Globus pallidus (tissue), 1 donor: ENCODE data around the gene WDFY2.
A peak's percentile ranks its signal among the peaks of the same experiment; 100 is the strongest.
"Not testable (repeated sequence)": the region's sequence is repeated elsewhere in the genome, so short reads cannot be mapped to it uniquely, and the experiment has no call there.

ENCODE experiments used
- DNase-seq: peaks from one replicate; pipeline ENCODE4 v3.0.0-alpha.2; 2015; ENCODE audit warnings: low spot score

The WDFY2 gene

GRCh38 chr13:51583875-51584730, at the start of gene WDFY2:
Gene WDFY2 (plus strand): TSS chr13:51584462. CDS start chr13:51584688, 226 bp downstream.
- peak; percentile 100 for DNase-seq

GRCh38 chr13:51538591-51539179, 45.6 kb upstream of the WDFY2 start:
- no peak for DNase-seq

GRCh38 chr13:51539887-51540286, 44.4 kb upstream of the WDFY2 start:
- no peak for DNase-seq

- DNase-seq: no peak
These were observed 43.2 kb upstream of the WDFY2 start for GRCh38 chr13:51541037-51541436.

- no peak for DNase-seq
These were observed 42.4 kb upstream of the WDFY2 start for GRCh38 chr13:51541809-51542258.

GRCh38 chr13:51542346-51543242, 41.7 kb upstream of the WDFY2 start:
- DNase-seq: no peak

GRCh38 chr13:51545446-51545845, 38.8 kb upstream of the WDFY2 start:
- not testable (repeated sequence) for DNase-seq

GRCh38 chr13:51547425-51548176, 36.7 kb upstream of the WDFY2 start:
- DNase-seq: no peak

- no peak for DNase-seq
These were observed 35.2 kb upstream of the WDFY2 start for GRCh38 chr13:51549050-51549449.

GRCh38 chr13:51549593-51549992, 34.7 kb upstream of the WDFY2 start:
- DNase-seq: no peak

GRCh38 chr13:51550151-51550550, 34.1 kb upstream of the WDFY2 start:
- DNase-seq: no peak

- no peak for DNase-seq
These were observed 32.8 kb upstream of the WDFY2 start for GRCh38 chr13:51551416-51551815.

GRCh38 chr13:51552027-51552426, 32.2 kb upstream of the WDFY2 start:
- DNase-seq: no peak

- no peak for DNase-seq
These were observed 30.7 kb upstream of the WDFY2 start for GRCh38 chr13:51553531-51553930.

GRCh38 chr13:51556740-51557139, 27.5 kb upstream of the WDFY2 start:
- no peak for DNase-seq

GRCh38 chr13:51557438-51557837, 26.8 kb upstream of the WDFY2 start:
- DNase-seq: no peak

GRCh38 chr13:51557875-51558612, 26.2 kb upstream of the WDFY2 start:
- no peak for DNase-seq

- DNase-seq: no peak
These were observed 24.1 kb upstream of the WDFY2 start for GRCh38 chr13:51559946-51560735.

- DNase-seq: no peak
These were observed 22.1 kb upstream of the WDFY2 start for GRCh38 chr13:51562011-51562671.

GRCh38 chr13:51564252-51564651, 20.0 kb upstream of the WDFY2 start:
- no peak for DNase-seq
